Activated naive CD4-positive, alpha-beta T cell treated with anti-CD3 and anti-CD28 coated beads, Interleukin-2, amount 50 U/mL, for 24 hours (primary cell): ENCODE data around the gene COQ8A.

Experiments
- H3K27ac Mint-ChIP-seq: one replicate; pipeline ENCODE4 v1.8.0; 2021; ENCODE audit warnings: mild to moderate bottlenecking, mixed read lengths
- H3K27me3 Mint-ChIP-seq: one replicate; pipeline ENCODE4 v1.8.0; 2021; ENCODE audit warnings: mixed read lengths
- H3K36me3 Mint-ChIP-seq: one replicate; pipeline ENCODE4 v1.8.0; 2021; ENCODE audit warnings: mixed read lengths
- H3K4me1 Mint-ChIP-seq: one replicate; pipeline ENCODE4 v1.8.0; 2021; ENCODE audit warnings: mixed read lengths
- H3K4me3 Mint-ChIP-seq: one replicate; pipeline ENCODE4 v1.8.0; 2021; ENCODE audit warnings: mild to moderate bottlenecking, mixed read lengths
- H3K9me3 Mint-ChIP-seq: one replicate; pipeline ENCODE4 v1.8.0; 2021; ENCODE audit warnings: mixed read lengths

Gene COQ8A

GRCh38 chr1:226943927-226944326 lies 3.8 kb downstream of the COQ8A start:
- no peak overlapping the region for H3K4me3 Mint-ChIP-seq
- no peaks in the 10 kb centered on the region for H3K9me3 Mint-ChIP-seq
- H3K36me3 Mint-ChIP-seq = peaks cover 8% of the 10 kb centered on the region
- no peaks in the 10 kb centered on the region for H3K27me3 Mint-ChIP-seq
- peaks cover 73% of the 10 kb centered on the region for H3K4me1 Mint-ChIP-seq
- H3K27ac Mint-ChIP-seq = no peak overlapping the region

GRCh38 chr1:226945106-226945857 lies 5.2 kb downstream of the COQ8A start:
- no peaks in the 10 kb centered on the region for H3K9me3 Mint-ChIP-seq
- no peaks in the 10 kb centered on the region for H3K27me3 Mint-ChIP-seq
- H3K27ac Mint-ChIP-seq = no peak overlapping the region
- H3K4me1 Mint-ChIP-seq = peaks cover 86% of the 10 kb centered on the region
- peaks cover 8% of the 10 kb centered on the region for H3K36me3 Mint-ChIP-seq
- H3K4me3 Mint-ChIP-seq = no peak overlapping the region

DNA sequence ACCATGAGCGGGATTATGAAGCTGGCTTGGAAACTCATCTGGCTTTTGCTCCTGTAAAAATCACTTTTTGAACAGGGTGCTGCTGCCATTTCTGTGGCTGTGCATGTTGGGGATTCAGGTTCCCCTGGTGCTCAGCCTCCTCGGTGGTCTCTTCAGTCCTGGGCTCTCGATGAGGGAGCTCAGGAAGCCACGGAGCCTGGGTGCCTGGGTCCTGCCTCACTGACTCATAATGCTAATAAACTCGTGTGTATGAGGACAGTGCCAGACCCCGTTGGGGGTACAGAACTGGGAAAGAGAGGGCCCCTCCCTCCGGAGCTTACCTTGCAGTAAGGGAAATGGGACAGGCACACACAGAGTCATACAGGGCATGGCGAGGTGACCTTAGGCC lies 5.8 kb downstream of the COQ8A start:
- H3K27ac Mint-ChIP-seq = no peak overlapping the region

DNA sequence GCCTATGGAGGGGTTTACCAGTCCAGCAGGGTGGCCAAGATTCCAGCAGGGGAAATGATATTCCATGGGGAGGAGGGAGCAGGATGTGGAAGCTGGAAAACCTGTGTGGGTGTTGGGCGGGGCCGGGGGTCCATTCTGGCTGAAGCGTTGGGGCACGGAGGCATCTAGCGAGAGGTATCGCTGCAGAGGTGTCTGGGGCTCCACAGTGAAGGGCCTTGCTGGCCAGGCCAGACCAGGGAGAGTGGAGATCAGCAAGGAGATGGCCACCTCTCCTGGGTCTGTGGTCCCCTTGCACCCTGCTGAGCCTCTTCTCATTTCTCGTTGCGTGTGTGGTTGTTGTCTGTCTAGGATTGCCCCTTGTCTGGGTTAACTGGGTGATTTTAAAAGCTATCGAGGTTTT lies 6.2 kb downstream of the COQ8A start:
- Mint-ChIP-seq H3K4me1 (peaks cover 87% of the 10 kb centered on the region), H3K9me3 (no peaks in the 10 kb centered on the region), H3K36me3 (peaks cover 10% of the 10 kb centered on the region), H3K27ac (no peak overlapping the region), H3K27me3 (no peaks in the 10 kb centered on the region), H3K4me3 (no peak overlapping the region)

More for the DNA sequence above, 5.8 kb downstream of the COQ8A start:
- H3K36me3 Mint-ChIP-seq = peaks cover 8% of the 10 kb centered on the region
- H3K4me3 Mint-ChIP-seq = no peak overlapping the region
- H3K9me3 Mint-ChIP-seq = no peaks in the 10 kb centered on the region
- H3K4me1 Mint-ChIP-seq = peaks cover 86% of the 10 kb centered on the region
- H3K27me3 Mint-ChIP-seq = no peaks in the 10 kb centered on the region

- Mint-ChIP-seq H3K4me3 (no peak overlapping the region), H3K4me1 (peaks cover 89% of the 10 kb centered on the region), H3K27me3 (no peaks in the 10 kb centered on the region), H3K9me3 (no peaks in the 10 kb centered on the region), H3K36me3 (peaks cover 10% of the 10 kb centered on the region), H3K27ac (no peak overlapping the region)
These were observed 6.7 kb downstream of the COQ8A start for GRCh38 chr1:226946841-226947240.

GRCh38 chr1:226948051-226948450 lies 8.0 kb downstream of the COQ8A start:
- Mint-ChIP-seq H3K4me3 (no peak overlapping the region), H3K27me3 (no peaks in the 10 kb centered on the region), H3K36me3 (peaks cover 10% of the 10 kb centered on the region), H3K4me1 (peaks cover 79% of the 10 kb centered on the region), H3K27ac (no peak overlapping the region), H3K9me3 (no peaks in the 10 kb centered on the region)

DNA sequence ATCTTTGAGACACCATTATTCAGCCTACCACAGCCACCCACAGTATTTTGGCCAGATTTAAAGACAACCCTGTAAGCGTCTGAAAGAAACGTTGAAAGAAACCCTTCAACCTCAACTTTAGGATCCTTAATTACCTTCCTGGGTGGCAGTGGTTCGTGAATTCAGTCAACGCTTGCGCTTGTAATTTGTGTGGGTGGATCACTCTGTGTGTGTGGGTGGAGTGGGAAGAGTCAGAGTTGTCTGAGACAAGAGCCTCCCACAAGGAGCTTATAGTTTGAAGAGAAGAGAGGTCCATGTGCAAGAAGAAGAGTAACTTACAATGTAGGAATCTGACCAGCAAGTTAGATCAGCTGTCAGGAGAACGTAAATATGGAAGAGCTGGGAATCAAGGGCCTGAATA lies 8.4 kb downstream of the COQ8A start:
- H3K27ac Mint-ChIP-seq = no peak overlapping the region
- no peak overlapping the region for H3K4me3 Mint-ChIP-seq
- H3K4me1 Mint-ChIP-seq = peaks cover 79% of the 10 kb centered on the region
- H3K9me3 Mint-ChIP-seq = no peaks in the 10 kb centered on the region
- no peaks in the 10 kb centered on the region for H3K27me3 Mint-ChIP-seq
- H3K36me3 Mint-ChIP-seq = peaks cover 13% of the 10 kb centered on the region

DNA sequence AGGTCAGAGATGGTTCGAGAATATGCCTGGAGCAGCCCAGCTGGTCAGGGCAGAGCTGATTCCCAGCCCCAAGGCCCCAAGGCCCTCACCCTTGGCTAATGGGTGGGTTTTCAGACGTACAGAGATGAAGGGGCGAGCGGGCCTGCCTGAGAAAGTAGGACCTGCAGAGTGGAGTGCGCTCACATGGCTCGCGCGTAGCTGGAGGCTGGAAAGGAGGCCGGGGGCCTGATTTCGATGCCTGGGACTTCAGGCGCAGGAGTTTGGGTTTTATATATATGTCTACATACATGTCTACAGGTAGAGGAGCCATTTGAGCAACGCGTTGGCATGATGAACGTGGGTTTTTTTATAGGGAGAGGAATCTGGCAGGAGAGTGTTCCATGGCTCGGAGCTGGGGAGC lies 8.9 kb downstream of the COQ8A start:
- Mint-ChIP-seq H3K27me3 (no peaks in the 10 kb centered on the region), H3K27ac (no peak overlapping the region), H3K36me3 (peaks cover 13% of the 10 kb centered on the region), H3K9me3 (no peaks in the 10 kb centered on the region), H3K4me3 (no peak overlapping the region), H3K4me1 (peaks cover 76% of the 10 kb centered on the region)

- H3K36me3 Mint-ChIP-seq = peaks cover 13% of the 10 kb centered on the region
- H3K9me3 Mint-ChIP-seq = no peaks in the 10 kb centered on the region
- no peak overlapping the region for H3K4me3 Mint-ChIP-seq
- H3K27me3 Mint-ChIP-seq = no peaks in the 10 kb centered on the region
- peaks cover 76% of the 10 kb centered on the region for H3K4me1 Mint-ChIP-seq
- no peak overlapping the region for H3K27ac Mint-ChIP-seq
These were observed 9.3 kb downstream of the COQ8A start for GRCh38 chr1:226949401-226949800.

GRCh38 chr1:226950316-226950715 lies 10.2 kb downstream of the COQ8A start:
- Mint-ChIP-seq H3K4me3 (no peak overlapping the region), H3K4me1 (peaks cover 72% of the 10 kb centered on the region), H3K27ac (peak overlapping the region; percentile 35), H3K9me3 (no peaks in the 10 kb centered on the region), H3K36me3 (peaks cover 15% of the 10 kb centered on the region), H3K27me3 (no peaks in the 10 kb centered on the region)

DNA sequence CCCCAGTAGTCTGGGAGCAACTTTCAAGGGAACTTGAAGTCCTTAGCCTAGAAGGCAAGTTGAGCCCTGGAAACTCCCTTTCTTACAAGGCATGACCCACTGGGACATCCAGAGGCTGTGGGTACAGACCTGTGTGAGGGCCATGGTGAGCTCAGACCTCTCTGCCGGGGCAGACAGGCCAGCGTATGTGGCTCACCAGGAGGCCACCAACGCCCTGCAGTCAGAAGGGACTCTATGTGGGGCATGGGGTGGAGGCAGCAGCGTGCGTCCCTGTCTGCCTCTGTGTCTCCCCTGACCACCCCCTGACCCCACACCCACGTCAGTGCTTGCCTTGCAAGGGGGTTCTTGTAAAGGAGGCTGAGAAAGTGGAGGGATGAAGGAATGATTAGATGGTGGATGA lies 10.8 kb downstream of the COQ8A start:
- H3K4me3 Mint-ChIP-seq = no peak overlapping the region
- H3K9me3 Mint-ChIP-seq = no peaks in the 10 kb centered on the region
- no peak overlapping the region for H3K27ac Mint-ChIP-seq
- peaks cover 67% of the 10 kb centered on the region for H3K4me1 Mint-ChIP-seq
- no peaks in the 10 kb centered on the region for H3K27me3 Mint-ChIP-seq
- peaks cover 15% of the 10 kb centered on the region for H3K36me3 Mint-ChIP-seq

DNA sequence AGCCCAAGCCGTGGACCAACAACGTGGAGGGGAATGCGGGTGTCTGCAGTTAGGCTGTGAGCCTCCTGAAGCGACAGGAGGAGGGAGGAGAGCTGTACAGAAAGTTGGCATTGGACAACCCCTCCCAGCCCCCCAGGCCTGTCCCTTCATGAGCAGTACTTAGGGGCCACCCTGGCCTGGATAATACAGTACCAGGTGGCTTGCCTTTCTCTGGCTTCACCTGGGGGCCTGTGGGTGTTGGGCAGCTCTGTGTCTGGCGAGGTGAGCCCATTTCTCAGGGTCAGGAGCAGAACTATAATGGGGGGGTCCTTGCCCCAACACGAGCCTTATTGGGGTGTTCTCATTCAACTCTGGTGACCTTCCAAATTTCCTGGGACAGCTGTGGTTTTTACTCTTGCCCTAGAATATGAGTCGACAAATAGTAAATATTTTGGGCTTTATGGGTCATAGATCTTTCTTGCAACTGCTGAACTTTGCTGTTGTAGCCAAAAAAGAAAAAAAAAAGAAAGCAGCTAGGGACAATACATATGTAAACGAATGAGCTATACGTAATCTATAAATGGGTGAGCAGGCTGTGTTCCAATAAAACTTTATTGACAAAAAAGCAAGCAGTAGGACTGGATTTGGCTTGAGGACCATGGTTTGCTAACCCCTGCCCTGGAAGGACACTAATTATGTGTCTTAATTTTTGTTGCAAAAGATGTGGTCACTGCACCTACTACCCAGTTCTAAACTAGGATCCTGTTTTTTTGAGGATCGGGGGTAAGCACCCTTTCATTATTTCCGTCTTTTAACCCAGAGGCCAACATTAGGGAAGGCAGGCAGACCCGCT lies 11.4 kb downstream of the COQ8A start:
- H3K36me3 Mint-ChIP-seq = peaks cover 15% of the 10 kb centered on the region
- no peaks in the 10 kb centered on the region for H3K27me3 Mint-ChIP-seq
- H3K27ac Mint-ChIP-seq = no peak overlapping the region
- peaks cover 62% of the 10 kb centered on the region for H3K4me1 Mint-ChIP-seq
- no peak overlapping the region for H3K4me3 Mint-ChIP-seq
- no peaks in the 10 kb centered on the region for H3K9me3 Mint-ChIP-seq

- Mint-ChIP-seq H3K27ac (no peak overlapping the region), H3K27me3 (no peaks in the 10 kb centered on the region), H3K36me3 (peaks cover 13% of the 10 kb centered on the region), H3K9me3 (no peaks in the 10 kb centered on the region), H3K4me3 (no peak overlapping the region), H3K4me1 (peaks cover 56% of the 10 kb centered on the region)
These were observed 12.0 kb downstream of the COQ8A start for GRCh38 chr1:226952118-226952441.

DNA sequence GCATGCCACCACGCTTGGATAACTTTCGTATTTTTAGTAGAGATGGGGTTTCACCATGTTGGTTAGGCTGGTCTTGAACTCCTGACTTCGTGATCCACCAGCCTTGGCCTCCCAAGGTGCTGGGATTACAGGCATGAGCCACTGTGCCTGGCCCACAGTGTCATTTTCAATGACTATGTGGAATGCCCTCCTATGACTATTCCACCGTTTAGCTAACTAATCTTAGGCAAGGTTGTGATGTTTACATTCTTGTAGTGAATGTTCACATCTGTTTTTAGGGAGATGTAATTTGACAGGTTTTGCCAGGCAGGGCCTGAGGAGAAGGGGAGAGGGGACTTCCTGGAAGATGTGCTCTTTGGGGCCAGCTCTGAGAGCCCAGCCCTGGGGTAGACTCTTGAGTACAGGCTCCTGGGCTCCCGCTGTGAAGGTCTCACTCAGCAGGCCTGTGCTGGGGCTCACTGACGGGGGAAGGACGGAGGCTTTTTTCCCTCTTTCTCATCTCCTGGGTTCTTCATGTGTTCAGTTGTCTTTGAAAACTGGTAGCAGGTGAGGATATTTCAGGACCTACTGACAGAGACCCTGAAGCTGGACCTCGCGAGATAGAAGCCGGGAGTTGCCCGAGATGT lies 13.2 kb downstream of the COQ8A start:
- Mint-ChIP-seq H3K27ac (no peak overlapping the region), H3K36me3 (peaks cover 12% of the 10 kb centered on the region), H3K9me3 (no peaks in the 10 kb centered on the region), H3K27me3 (no peaks in the 10 kb centered on the region), H3K4me3 (no peak overlapping the region), H3K4me1 (peaks cover 62% of the 10 kb centered on the region)

DNA sequence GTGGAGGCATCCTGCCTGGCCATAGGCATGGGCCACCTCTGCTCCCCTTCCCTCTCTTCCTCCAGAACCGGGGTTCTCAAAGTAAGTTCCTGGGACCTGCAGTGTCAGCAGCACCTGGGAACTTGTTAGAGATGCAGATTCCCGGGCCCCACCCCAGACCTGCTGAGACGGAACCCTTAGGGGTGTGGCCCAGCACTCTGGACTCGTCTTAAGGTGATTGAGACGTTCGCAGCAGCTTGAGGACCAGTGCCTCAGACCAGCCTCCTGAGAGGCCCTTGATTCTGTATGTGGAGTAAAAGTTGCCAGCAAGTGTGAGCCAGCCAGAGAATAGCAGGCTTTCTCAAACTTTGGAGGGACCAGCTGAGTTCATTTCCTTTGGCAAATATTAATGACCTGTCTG lies 14.2 kb downstream of the COQ8A start:
- Mint-ChIP-seq H3K9me3 (no peaks in the 10 kb centered on the region), H3K27me3 (no peaks in the 10 kb centered on the region), H3K4me1 (peaks cover 61% of the 10 kb centered on the region), H3K4me3 (no peak overlapping the region), H3K27ac (peak overlapping the region; percentile 72), H3K36me3 (peaks cover 10% of the 10 kb centered on the region)

DNA sequence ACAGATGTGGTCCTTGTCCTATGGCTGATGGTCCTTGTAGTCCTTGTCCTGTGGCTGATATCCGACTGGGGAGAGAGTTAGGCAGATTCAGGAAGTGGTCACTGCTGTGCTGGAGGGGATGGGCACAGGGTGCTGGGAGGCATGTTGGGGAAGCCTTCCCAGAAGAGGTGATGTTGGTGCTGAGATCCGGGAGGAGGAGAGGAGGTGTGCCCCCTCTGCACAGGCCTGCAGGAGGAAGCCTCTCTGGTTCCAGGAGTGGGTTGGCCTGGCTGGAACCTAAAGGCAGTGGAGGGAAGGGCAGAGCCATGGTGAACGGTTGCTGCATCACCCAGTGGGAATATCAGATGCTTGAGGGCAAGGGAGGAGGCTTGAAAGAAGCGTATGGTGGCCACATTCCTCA lies 14.7 kb downstream of the COQ8A start:
- Mint-ChIP-seq H3K36me3 (peaks cover 10% of the 10 kb centered on the region), H3K27me3 (no peaks in the 10 kb centered on the region), H3K27ac (peak overlapping the region; percentile 62), H3K4me1 (peaks cover 61% of the 10 kb centered on the region), H3K9me3 (no peaks in the 10 kb centered on the region), H3K4me3 (no peak overlapping the region)
